GM18498 (cell line): Measurements from ENCODE around the gene ZBBX.
A peak's percentile ranks its signal among the peaks of the same experiment; 100 is the strongest.
"Not testable (repeated sequence)": the region's sequence is repeated elsewhere in the genome, so short reads cannot be mapped to it uniquely, and the experiment has no call there.

Experiments used
- ATAC-seq: cut with Tn5 transposase; IDR thresholded peaks from one replicate; pipeline ENCODE4 v1.9.1; 2021; ENCODE audit warnings: mild to moderate bottlenecking, moderate library complexity; ENCODE audit not compliant: unreplicated experiment

Gene ZBBX, protein sequence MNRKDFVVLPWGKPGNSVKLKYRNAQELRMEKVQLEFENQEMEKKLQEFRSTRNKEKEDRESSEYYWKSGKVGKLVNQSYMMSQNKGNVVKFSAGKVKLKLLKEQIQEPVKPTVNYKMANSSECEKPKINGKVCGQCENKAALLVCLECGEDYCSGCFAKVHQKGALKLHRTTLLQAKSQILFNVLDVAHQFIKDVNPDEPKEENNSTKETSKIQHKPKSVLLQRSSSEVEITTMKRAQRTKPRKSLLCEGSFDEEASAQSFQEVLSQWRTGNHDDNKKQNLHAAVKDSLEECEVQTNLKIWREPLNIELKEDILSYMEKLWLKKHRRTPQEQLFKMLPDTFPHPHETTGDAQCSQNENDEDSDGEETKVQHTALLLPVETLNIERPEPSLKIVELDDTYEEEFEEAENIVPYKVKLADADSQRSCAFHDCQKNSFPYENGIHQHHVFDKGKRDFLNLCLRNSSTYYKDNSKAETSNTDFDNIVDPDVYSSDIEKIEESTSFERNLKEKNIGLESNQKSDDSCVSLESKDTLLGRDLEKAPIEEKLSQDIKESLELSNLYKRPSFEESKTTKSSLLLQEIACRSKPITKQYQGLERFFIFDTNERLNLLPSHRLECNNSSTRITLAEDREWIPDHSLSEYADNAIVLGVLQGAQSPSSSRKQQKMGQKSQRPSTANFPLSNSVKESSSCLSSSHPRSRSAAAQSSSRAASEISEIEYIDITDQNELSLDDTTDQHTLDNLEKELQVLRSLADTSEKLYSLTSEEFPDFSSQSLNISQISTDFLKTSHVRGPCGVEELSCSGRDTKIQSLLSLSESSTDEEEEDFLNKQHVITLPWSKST

DNA sequence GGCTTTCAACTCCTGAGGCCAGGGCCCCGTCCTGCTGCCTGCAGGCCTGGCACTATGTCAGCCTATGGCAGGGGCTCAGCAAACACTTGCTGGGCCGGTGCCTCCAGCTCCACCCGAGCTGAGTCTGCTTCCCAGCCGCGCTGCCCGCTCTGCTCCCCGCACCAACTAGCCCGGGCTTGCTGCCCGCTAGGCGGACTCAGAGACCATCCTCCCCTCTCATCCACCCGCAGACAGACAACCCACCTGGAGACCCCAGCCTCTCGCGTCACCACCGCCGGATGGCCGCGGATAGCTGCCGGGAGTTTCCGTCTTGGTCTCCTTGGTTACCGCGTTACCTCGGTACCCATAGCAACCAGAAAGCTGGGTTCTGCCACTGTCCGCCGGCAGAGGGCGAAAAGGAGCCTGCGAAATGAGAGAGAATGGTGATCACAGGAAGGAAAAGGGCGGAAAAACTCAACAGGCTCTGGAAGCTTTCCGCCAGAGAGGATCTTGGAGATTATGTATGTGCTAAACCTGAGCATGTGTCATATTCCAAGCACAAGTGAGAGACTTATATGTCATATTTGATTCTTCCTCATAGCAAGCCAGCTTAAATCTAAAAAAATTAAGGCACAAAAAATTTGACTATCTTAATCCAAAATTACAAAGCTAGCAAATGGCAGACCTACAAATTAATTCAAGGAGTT is at the start of gene ZBBX:
Gene ZBBX (minus strand): TSS at position 294 of the 686 bp plus-strand sequence. CDS start 7,396 bp downstream, outside the sequence.
- ATAC-seq, result peak; percentile 100

DNA sequence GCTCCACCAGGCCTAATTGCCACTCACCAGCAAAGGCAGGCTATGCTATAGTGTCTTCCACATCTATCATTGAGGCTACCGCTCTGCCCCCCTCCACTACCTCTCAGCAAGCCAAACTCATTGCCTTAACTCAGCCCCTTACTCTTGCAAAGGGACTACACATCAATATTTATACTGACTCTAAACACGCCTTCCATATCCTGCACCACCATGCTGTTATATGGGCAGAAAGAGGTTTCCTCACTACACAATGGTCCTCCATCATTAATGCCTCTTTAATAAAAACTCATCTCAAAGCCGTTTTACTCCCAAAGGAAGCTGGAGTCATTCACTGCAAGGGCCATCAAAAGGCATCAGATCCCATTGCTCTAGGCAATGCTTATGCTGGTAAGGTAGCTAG is 46.9 kb upstream of the ZBBX start:
- ATAC-seq, result not testable (repeated sequence)

DNA sequence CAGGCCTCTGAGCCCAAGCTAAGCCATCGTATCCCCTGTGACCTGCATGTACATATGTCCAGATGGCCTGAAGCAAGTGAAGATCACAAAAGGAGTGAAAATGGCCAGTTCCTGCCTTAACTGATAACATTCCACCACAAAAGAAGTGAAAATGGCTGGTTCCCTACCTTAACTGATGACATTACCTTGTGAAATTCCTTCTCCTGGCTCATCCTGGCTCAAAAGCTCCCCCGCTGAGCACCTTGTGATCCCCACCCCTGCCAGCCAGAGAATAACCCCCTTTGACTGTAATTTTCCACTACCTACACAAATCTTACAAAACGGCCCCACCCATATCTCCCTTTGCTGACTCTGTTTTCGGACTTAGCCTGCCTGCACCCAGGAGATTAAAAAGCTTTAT is 42.3 kb upstream of the ZBBX start:
- not testable (repeated sequence) for ATAC-seq

DNA sequence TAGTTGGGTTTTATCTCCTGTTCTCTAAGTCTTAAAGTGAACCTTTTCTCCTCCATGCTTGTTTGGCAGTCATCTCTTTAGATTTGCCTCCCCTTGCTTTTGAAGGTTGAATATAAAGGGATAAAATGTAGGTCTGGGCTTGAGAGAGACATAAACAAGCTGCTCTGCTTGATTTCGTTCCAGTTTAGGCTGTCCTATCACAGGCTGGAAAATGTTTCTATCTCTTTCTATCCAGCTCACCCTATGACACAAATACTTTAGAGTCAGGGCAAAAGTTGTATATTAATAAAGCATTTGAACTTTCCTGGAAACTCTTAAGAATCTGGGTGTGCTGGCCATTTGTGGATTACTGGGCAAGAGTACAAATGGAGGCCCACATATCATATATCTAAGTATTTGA is 29.5 kb upstream of the ZBBX start:
- ATAC-seq, result no peak

DNA sequence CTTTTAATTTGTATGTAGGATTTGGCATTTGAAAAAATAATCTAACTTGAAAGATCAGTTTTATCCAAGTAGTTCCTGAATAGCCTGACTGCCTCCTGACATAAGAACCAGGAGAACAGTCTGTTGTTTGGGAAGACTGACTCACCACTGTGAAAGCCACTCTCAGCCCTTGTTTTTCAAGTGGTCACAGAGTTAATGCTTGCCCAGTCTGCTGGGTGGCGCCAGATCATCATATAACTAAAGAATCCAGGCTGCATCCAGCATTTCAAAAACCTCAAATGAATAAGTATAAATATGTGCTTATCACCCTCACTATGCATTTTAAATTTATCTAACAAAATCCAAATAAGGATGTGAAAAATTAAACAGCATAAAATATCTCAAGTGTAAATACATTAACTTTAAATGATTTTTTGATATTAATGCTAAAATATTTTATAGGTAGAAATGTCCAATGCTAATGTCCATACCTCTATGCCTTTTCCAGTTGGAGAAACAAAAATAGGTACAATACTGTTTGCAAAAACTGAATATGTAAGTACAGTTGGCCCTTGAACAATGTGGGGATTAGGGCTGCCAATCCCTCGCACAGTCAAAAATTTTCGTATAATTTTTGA is 26.9 kb upstream of the ZBBX start:
- peak; percentile 53 for ATAC-seq

DNA sequence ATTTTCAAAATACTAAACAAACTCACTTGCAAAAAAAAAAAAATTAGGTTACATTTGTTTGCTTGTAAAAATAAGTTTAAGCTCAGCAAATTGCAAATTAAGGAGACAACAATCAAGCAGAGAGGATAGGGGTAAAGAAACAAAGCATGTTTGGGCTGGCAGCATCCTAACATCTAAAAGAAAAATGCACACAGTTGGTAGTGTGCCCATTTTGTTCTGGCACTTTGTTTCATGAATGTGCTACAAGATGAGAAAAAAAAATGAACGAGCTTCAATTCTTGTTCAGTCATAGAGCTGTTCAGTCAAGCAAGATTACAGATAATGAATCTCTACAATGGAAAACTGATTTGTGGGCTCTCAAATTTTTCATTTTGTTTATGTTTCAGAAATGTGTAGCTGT is 17.7 kb upstream of the ZBBX start:
- ATAC-seq, result no peak

DNA sequence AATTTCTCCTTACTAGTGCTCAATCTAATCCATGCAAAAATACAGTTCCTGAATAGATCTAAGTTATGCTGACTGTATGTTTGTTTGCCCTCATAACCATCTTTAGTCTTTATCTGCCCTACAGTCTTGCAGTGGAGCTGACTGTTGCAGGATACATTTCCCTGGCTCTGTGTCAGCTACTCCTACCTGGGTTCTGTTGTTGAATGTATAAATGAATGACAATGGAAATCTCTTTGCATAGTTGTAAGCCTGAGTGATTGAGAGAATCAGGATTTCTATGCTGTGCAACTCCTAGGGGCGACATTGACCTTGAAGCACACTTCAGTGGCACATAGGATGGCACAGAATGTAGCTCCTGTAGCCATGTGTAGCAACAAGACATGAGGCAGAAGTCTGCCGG is 16.0 kb upstream of the ZBBX start:
- ATAC-seq, result no peak

DNA sequence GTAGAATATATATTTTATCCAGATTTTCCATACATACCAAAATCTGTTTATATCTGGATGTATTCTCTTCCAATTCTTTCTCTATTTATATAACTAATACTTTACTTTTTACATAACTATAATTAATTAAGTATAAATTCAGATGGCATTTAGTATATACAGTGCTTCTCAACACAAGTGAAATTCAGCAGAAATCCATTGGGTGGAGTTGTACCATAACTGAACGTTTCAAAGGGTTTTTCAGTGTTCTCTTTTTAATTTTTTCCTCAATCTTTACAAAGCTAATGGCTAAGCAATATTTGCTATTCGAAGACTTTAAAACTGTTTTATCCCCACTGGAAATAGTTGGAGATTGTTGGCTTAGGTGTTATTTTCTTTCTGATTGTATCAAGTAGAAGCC is 13.9 kb upstream of the ZBBX start:
- no peak for ATAC-seq

DNA sequence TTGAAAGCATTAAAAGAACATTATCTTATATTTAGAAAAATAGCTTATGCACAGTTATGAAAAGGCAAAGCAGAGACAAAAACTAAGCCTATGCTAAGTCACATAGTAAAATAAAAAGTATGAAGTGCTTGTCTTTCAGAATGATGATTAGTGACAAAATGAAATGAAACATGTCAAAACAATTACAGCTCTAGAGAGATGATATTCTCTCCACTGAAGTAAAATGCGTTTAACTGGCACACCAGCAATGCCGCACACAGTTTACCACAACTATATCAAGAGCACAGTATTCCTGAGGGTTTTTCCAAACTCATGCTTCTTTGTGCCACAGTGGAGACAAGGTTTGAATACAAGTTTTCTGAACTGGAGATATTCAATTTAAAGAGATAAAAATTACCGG is 2.1 kb upstream of the ZBBX start:
- ATAC-seq, result no peak

DNA sequence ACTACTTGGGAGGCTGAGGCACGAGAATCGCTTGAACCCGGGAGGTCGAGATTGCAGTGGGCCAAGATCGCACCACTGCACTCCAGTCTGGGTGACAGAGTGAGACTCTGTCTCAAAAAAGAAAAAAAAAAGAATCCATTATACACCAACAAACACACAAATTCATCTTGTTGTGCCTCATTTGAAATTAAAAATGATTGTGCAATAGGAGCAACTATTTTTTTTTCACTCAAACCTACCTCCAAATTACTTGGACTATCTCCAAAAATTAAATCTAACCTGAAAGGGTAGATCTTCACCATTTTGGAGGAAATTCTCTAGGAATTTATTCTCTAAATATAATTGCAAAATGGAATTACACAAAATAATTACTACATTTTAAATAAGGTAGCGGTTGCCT is 4.6 kb downstream of the ZBBX start:
- no peak for ATAC-seq

DNA sequence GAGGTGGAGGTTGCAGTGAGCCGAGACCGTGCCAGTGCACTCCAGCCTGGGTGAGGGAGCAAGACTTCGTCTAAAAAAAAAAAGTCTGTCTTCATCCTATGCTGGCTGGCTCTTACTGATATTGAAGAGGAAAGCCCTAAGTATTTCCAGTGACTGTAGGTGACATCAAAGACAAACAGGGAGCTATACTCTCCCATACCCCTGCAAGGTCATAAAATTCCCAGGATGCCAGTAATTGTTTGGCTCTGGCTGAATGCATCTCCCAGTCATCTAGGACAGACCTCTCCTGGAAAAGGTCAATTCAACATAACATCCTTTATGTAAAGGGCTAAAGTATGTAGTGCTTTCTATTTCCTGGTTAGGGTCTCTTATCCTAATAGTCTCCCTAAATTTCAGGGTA is 8.0 kb downstream of the ZBBX start:
- no peak for ATAC-seq

DNA sequence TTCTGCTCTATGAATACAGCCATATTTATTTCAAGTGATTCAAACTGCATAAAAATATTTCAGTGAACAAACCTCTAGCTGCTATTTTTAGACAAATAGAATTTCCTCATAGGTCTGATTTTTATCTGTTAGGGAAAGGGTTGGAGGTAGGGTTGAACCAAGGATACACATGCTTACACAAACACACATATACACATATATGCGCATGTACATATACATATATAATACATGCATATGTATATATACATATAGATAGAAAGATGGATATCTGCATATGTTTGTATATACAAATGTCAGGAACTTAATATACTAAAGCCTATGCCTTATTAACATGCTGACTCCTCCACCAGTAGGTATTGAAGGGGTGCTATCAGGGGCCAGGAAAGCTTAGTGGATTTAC is 18.1 kb downstream of the ZBBX start:
- no peak for ATAC-seq

DNA sequence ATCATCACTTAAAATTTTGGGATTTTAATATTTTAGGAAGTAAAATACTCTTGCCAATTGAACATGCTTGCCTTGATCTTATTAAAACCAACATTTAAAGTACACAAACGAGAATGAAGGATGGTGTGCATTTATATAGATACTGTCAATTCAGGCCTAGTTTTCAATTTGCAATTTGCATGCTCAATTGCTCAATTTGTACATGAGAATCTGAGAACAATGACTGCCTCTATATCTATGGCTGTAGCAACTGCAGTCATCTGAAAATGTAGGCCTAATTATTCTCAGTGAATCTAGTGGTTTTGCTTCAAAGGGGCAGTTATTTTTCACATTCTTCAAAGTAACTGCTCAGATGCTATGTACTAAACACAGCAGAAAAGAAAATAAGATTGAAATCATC is 18.8 kb downstream of the ZBBX start:
- no peak for ATAC-seq

DNA sequence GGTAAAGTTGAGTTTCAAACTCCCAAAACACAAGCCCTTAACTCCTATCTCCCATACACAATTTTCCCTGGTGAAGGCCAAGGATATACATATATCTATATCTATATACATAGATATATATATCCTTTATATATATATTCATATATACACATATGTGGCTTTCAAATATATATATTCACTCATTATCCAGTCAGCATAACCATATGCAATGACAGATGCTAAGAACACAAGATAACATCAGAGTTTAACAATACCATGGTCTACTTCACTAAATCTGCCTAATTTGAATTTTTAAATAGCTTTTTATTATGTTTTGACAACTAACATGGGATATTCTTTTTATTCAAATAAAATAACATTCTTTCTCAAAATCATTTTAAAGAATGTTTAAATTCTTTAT is 24.7 kb downstream of the ZBBX start:
- ATAC-seq, result no peak

DNA sequence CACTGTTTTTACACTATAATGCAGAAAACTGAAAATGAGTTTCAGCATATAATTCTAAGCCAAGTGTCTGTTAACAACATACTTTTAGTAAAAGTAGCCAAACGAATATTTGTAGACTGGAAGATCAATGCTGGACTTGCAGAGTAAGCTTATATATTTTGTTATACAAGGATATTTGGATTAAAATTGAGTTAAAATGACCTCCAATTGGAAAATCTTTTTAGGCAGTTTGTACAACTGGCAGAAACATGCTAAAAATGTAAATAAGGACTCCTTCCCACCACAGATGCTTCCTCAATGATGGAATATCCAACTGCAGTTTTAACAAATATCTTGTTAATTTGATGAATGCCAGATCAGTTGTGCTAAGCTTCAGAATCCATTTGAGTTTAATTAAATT is 25.3 kb downstream of the ZBBX start:
- no peak for ATAC-seq

DNA sequence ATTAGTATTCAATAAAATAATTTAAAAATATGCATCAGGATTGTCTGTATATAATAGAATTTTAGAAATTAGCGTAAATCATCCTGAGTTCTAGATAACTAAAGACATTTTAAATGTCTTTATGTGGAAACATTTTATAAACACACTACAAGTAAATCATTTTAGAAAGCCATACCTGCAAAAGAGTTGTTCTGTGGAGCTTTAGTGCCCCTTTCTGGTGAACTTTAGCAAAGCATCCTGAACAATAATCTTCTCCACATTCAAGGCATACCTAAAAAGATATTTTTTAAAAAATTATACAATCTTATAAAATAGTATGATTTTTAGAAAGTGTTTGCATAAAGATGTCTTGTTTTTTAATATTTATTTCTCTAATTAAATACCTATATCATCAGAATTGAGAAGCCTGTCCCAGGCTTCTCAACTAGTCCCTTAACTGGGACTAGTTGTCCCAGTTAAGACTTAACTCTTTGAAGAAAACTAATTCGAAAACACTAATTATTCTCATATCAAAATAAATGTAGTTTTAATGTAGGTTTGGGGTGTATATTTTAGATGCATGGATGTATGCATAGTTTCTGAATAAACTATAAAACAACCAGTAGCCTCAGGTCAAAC is 29.7 kb downstream of the ZBBX start:
- no peak for ATAC-seq

DNA sequence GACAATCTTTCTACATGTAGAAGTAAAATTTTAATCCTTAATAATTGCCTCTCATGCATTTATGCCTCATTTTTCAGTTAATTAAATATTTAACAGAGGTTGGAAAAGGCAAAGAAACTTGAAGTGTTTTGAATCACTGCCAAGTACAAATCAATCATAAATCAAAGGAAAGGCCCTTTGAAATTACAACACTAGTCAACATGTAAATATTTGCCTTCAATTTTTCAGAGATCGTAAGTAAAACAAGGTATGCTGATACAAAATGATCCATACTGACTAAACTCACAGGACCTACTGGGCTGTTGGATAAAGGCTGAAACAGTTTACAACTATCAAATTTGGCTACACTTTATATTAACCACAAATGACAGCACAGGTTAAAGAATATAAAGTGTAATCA is 33.9 kb downstream of the ZBBX start:
- ATAC-seq, result no peak

DNA sequence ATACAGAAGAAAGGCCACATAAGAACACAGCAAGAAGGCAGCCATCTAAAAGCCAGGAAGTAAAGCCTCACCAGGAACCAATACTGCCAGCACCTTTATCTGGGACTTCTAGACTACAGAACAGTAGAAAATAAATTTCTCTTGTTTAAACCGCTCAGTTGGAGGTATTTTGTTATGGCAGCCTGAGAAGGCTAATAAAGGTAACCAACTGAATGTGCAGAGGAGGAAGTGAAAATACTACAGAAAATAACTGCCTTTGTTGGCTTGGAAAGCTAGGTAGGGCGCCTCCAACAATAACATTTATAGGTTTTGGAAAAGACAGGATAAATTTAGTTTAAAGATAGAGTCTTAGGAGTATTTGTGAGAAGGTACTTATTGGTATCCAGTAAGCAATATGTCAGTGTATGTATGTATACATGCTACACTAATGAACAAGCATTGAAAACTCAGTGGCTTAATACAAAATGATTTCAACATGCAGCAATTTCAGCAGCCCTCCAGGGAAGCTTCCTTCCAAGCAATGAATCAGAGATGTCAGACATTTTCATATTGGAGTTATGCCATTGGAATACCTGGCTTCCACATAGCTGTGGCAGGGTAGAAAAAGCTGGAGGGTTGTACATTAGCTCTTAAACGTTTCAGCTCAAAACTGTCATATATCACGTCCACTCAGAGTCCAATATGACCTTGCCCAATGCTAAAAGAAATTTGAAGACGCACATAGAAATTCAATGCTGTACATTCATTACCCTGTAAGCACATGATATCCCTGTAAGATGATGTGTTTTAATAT is 48.9 kb downstream of the ZBBX start:
- no peak for ATAC-seq

DNA sequence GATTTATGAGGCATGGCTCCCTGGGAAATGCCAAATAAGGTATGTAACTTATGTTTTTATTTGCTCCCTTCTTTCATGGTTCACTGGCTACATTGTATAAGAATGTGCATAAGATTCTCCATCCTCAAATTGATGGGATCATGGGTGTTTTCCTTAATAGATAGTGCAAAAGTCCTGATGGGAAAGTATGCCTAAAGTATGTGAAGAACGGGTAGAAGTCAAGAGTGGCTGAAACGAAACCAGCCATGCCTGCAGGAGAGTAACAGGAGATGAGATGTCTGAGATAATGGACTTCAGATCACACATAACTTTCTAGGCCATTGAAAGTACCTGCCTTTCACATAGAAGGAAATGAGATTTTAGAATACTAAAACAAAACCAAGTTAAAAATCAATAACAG is 56.5 kb downstream of the ZBBX start:
- no peak for ATAC-seq
